ENCODE data around the gene STAG1. TPM values are rescaled to one million over a fixed set of nuclear protein-coding genes. Genes with fewer than 3 reads are reported as not detected.
A peak's percentile ranks its signal among the peaks of the same experiment; 100 is the strongest.
"Not testable (repeated sequence)": the region's sequence is repeated elsewhere in the genome, so short reads cannot be mapped to it uniquely, and the experiment has no call there.

The STAG1 gene
- total and polyA plus RNA-seq, 2 donors (not counting 1 experiment from before 2014, with no cell fraction given), result 23.2 to 38.6 TPM

DNA sequence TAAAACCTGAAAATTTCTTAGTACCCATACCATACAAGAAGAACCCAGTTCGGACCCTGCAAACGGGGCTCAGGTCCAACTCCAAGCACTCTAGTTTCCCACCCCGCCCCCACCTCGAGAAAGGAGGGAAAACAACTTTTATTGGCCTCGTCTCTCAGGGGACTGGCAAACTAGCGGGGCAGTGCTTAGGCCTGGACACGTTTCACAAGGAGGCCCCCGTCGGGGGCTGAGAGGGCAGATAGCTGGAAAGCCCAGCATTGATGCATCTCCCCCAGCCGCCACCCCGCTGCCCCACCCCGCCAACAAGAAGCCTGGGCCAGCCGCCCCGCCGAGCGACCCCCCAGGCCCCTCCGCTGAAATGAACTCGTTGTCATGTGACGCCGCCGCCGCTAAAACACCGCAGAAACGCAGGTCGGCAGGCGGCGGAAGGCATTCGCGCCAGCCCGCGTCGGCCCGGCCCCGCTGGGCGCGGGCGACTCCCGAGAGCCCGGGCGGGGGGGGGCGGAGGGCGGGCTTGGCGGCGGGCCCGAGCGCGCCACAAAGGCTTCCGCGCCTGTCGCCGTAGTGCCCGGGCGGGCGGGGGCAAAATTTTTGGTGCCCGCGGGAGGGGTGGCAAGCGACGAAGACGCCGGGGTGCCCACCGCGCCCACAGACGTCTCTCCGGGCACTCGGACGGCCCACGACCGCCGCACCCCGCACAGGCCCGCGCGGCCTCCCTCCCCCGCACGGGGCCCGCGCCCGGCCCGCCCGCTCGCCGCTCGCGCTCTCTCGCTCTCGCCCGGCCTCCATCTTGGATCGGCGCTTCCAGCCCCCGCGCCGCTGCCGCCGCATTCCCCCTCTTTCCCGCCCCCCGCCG is 634 bp downstream of the STAG1 start:
- Histone ChIP-seq H3K79me2 (ENCODE audit: control insufficient read depth, insufficient read depth, low read length) (peaks cover 41% of the 10 kb centered on the region), H2AFZ (ENCODE audit: low read length) (no peak overlapping the region), H3K9ac (ENCODE audit: insufficient read depth, low read length) (peak overlapping the region; percentile 93), H3K27me3 (ENCODE audit: control insufficient read depth, insufficient read depth, low read length) (no peaks in the 10 kb centered on the region), H3K4me2 (ENCODE audit: extremely low read depth, insufficient read depth, low read length) (peak overlapping the region; percentile 64), H3K4me1 (ENCODE audit: control insufficient read depth, extremely low read depth, insufficient read depth, low read length) (peaks cover 10% of the 10 kb centered on the region), H3K9me3 (ENCODE audit: control insufficient read depth, insufficient read depth, low read depth, low read length) (no peaks in the 10 kb centered on the region), H3K36me3 (ENCODE audit: control insufficient read depth, insufficient read depth, low read length) (no peaks in the 10 kb centered on the region), H4K20me1 (ENCODE audit: control insufficient read depth, extremely low read depth, insufficient read depth, low read length) (no peaks in the 10 kb centered on the region), H3K27ac (ENCODE audit: insufficient read depth, low read length) (peak overlapping the region; percentile 94), H3K4me3 (replicated peaks in 1 of 4; ENCODE audit: control extremely low read depth in 1 of 4, insufficient read depth in 1 of 4, low read depth in 3 of 4, low read length in 4 of 4) (peak overlapping the region; percentile 6 to 82 (median 73))
- DNase-seq (ENCODE audit: low read depth in 2 of 2), result peak; percentile 74 to 85
- TF ChIP-seq EZH2 (IDR thresholded peaks at IDR 0.05; ENCODE audit: low read length, missing control alignments), result no peak

DNA sequence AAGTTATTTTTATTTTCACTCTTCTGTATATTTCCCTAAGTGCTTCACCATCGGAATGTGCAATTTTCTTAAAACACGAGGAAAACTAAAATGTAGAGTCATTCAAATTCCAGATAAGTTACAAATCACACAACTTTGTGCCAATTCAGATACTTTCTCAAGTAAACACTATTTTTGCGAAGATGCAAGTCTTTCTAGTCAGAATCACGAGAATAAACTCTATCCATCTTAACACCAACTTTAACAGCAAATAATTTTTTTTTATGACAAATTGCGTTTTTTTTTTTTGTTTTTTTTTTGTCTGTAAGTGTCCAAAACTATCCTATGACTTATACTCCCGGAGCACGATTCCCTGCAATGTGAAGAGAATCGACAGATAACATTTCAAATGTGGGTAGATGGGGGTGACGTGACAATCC is 1.3 kb downstream of the STAG1 start:
- TF ChIP-seq, protein P1, sequence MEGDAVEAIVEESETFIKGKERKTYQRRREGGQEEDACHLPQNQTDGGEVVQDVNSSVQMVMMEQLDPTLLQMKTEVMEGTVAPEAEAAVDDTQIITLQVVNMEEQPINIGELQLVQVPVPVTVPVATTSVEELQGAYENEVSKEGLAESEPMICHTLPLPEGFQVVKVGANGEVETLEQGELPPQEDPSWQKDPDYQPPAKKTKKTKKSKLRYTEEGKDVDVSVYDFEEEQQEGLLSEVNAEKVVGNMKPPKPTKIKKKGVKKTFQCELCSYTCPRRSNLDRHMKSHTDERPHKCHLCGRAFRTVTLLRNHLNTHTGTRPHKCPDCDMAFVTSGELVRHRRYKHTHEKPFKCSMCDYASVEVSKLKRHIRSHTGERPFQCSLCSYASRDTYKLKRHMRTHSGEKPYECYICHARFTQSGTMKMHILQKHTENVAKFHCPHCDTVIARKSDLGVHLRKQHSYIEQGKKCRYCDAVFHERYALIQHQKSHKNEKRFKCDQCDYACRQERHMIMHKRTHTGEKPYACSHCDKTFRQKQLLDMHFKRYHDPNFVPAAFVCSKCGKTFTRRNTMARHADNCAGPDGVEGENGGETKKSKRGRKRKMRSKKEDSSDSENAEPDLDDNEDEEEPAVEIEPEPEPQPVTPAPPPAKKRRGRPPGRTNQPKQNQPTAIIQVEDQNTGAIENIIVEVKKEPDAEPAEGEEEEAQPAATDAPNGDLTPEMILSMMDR (conservative IDR thresholded peaks at IDR 0.05 in 1 of 2, IDR thresholded peaks at IDR 0.05 in 1 of 2; ENCODE audit: low read depth in 1 of 2, low read length in 2 of 2), result no peak
- TF ChIP-seq EZH2 (IDR thresholded peaks at IDR 0.05; ENCODE audit: low read length, missing control alignments), result no peak
- H3K4me3 ChIP-seq (replicated peaks in 1 of 4; ENCODE audit: control extremely low read depth in 1 of 4, insufficient read depth in 1 of 4, low read depth in 3 of 4, low read length in 4 of 4), result peak overlapping the region; percentile 6 to 82 (median 73)
- H3K27me3 ChIP-seq (ENCODE audit: control insufficient read depth, insufficient read depth, low read length), result no peaks in the 10 kb centered on the region
- H3K27ac ChIP-seq (ENCODE audit: insufficient read depth, low read length), result peak overlapping the region; percentile 94
- H3K9me3 ChIP-seq (ENCODE audit: control insufficient read depth, insufficient read depth, low read depth, low read length), result no peaks in the 10 kb centered on the region
- H3K36me3 ChIP-seq (ENCODE audit: control insufficient read depth, insufficient read depth, low read length), result no peaks in the 10 kb centered on the region
- peaks cover 47% of the 10 kb centered on the region for H3K79me2 ChIP-seq (ENCODE audit: control insufficient read depth, insufficient read depth, low read length)
- H3K9ac ChIP-seq (ENCODE audit: insufficient read depth, low read length), result peak overlapping the region; percentile 93
- no peak overlapping the region for H2AFZ ChIP-seq (ENCODE audit: low read length)
- H3K4me2 ChIP-seq (ENCODE audit: extremely low read depth, insufficient read depth, low read length), result peak overlapping the region; percentile 64
- peaks cover 10% of the 10 kb centered on the region for H3K4me1 ChIP-seq (ENCODE audit: control insufficient read depth, extremely low read depth, insufficient read depth, low read length)
- DNase-seq (ENCODE audit: low read depth in 2 of 2), result peak; percentile 78 to 80
- no peaks in the 10 kb centered on the region for H4K20me1 ChIP-seq (ENCODE audit: control insufficient read depth, extremely low read depth, insufficient read depth, low read length)

GRCh38 chr3:136750209-136750896 is 1.8 kb downstream of the STAG1 start:
- H3K79me2 ChIP-seq (ENCODE audit: control insufficient read depth, insufficient read depth, low read length), result peaks cover 52% of the 10 kb centered on the region
- H3K4me1 ChIP-seq (ENCODE audit: control insufficient read depth, extremely low read depth, insufficient read depth, low read length), result peaks cover 10% of the 10 kb centered on the region
- no peak overlapping the region for H2AFZ ChIP-seq (ENCODE audit: low read length)
- H3K27me3 ChIP-seq (ENCODE audit: control insufficient read depth, insufficient read depth, low read length), result no peaks in the 10 kb centered on the region
- peak; percentile 10 to 23 for DNase-seq (ENCODE audit: low read depth in 2 of 2)
- H3K4me2 ChIP-seq (ENCODE audit: extremely low read depth, insufficient read depth, low read length), result peak overlapping the region; percentile 64
- H3K9me3 ChIP-seq (ENCODE audit: control insufficient read depth, insufficient read depth, low read depth, low read length), result no peaks in the 10 kb centered on the region
- peak overlapping the region; percentile 6 to 82 (median 73) for H3K4me3 ChIP-seq (replicated peaks in 1 of 4; ENCODE audit: control extremely low read depth in 1 of 4, insufficient read depth in 1 of 4, low read depth in 3 of 4, low read length in 4 of 4)
- no peaks in the 10 kb centered on the region for H4K20me1 ChIP-seq (ENCODE audit: control insufficient read depth, extremely low read depth, insufficient read depth, low read length)
- H3K9ac ChIP-seq (ENCODE audit: insufficient read depth, low read length), result peak overlapping the region; percentile 93
- no peaks in the 10 kb centered on the region for H3K36me3 ChIP-seq (ENCODE audit: control insufficient read depth, insufficient read depth, low read length)
- H3K27ac ChIP-seq (ENCODE audit: insufficient read depth, low read length), result peak overlapping the region; percentile 94
- TF ChIP-seq, protein P1 (conservative IDR thresholded peaks at IDR 0.05 in 1 of 2, IDR thresholded peaks at IDR 0.05 in 1 of 2; ENCODE audit: low read depth in 1 of 2, low read length in 2 of 2), result no peak
- no peak for TF ChIP-seq EZH2 (IDR thresholded peaks at IDR 0.05; ENCODE audit: low read length, missing control alignments)

DNA sequence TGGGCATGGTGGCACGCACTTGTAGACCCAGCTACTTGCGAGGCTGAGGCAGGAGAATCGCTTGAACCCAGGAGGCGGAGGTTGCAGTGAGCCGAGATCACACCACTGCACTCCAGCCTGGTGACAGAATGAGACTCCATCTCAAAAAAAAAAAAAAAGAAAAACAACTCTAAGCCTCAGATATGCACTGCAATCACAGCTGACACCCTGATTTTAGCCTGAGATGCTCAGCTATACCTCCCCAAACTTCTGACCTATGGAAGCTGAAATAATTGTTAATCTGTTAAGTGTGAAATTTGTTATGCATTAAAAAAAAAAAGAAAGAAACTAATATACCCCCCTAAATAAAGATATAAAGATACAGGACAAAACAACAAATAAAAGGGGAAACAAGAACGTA is 2.6 kb downstream of the STAG1 start:
- not testable (repeated sequence) for DNase-seq (ENCODE audit: low read depth in 2 of 2); H3K27me3 ChIP-seq (ENCODE audit: control insufficient read depth, insufficient read depth, low read length); H3K9me3 ChIP-seq (ENCODE audit: control insufficient read depth, insufficient read depth, low read depth, low read length); H3K36me3 ChIP-seq (ENCODE audit: control insufficient read depth, insufficient read depth, low read length); H4K20me1 ChIP-seq (ENCODE audit: control insufficient read depth, extremely low read depth, insufficient read depth, low read length); H2AFZ ChIP-seq (ENCODE audit: low read length)
- Histone ChIP-seq H3K4me3 (replicated peaks in 1 of 4; ENCODE audit: control extremely low read depth in 1 of 4, insufficient read depth in 1 of 4, low read depth in 3 of 4, low read length in 4 of 4) (peak overlapping the region in 3 of 4 experiments; percentile 6 to 82 (median 75)), H3K79me2 (ENCODE audit: control insufficient read depth, insufficient read depth, low read length) (peaks cover 59% of the 10 kb centered on the region), H3K4me2 (ENCODE audit: extremely low read depth, insufficient read depth, low read length) (peak overlapping the region; percentile 64), H3K27ac (ENCODE audit: insufficient read depth, low read length) (peak overlapping the region; percentile 94), H3K9ac (ENCODE audit: insufficient read depth, low read length) (peak overlapping the region; percentile 42), H3K4me1 (ENCODE audit: control insufficient read depth, extremely low read depth, insufficient read depth, low read length) (peaks cover 10% of the 10 kb centered on the region)

Data from fibroblast of lung (primary cell).